Hypothalamus (tissue), 51 donors: ENCODE measurements around the gene SMC3.
"Not testable (repeated sequence)": the region's sequence is repeated elsewhere in the genome, so short reads cannot be mapped to it uniquely, and the experiment has no call there.

ENCODE experiments used
- DNase-seq, 51 donors: peaks; one replicate each; lab custom pipeline; 2025; lab: John Stamatoyannopoulos, UW

Gene SMC3

GRCh38 chr10:110567201-110568054 is at the start of gene SMC3:
SMC3 (plus strand) TSS chr10:110567695; CDS start chr10:110567817, 122 bp downstream.
- peak; percentile 71 to 99 (median 86) for DNase-seq

GRCh38 chr10:110522365-110522988 is 45.0 kb upstream of the SMC3 start:
- no peak for DNase-seq

GRCh38 chr10:110523736-110524135 is 43.8 kb upstream of the SMC3 start:
- no peak for DNase-seq

- no peak for DNase-seq
Measured at GRCh38 chr10:110524179-110524858, 43.2 kb upstream of the SMC3 start.

- no peak for DNase-seq
Measured at GRCh38 chr10:110524859-110525232, 42.6 kb upstream of the SMC3 start.

- DNase-seq: peak in 1 of 51 donors; percentile 29
Measured at GRCh38 chr10:110525349-110526260, 41.9 kb upstream of the SMC3 start.

GRCh38 chr10:110527731-110528171 is 39.7 kb upstream of the SMC3 start:
- DNase-seq: no peak

- no peak for DNase-seq
Measured at GRCh38 chr10:110528224-110528996, 39.1 kb upstream of the SMC3 start.

GRCh38 chr10:110528997-110529524 is 38.4 kb upstream of the SMC3 start:
- not testable (repeated sequence) for DNase-seq

GRCh38 chr10:110529596-110530011 is 37.9 kb upstream of the SMC3 start:
- DNase-seq: no peak

GRCh38 chr10:110530131-110530831 is 37.2 kb upstream of the SMC3 start:
- no peak for DNase-seq

- DNase-seq: no peak
Measured at GRCh38 chr10:110531687-110532086, 35.8 kb upstream of the SMC3 start.

GRCh38 chr10:110532628-110533027 is 34.9 kb upstream of the SMC3 start:
- DNase-seq: not testable (repeated sequence)

GRCh38 chr10:110533149-110533548 is 34.3 kb upstream of the SMC3 start:
- DNase-seq: no peak

- DNase-seq: no peak
Measured at GRCh38 chr10:110534571-110534970, 32.9 kb upstream of the SMC3 start.

GRCh38 chr10:110535958-110536891 is 31.3 kb upstream of the SMC3 start:
- DNase-seq: peak in 1 of 51 donors; percentile 6

GRCh38 chr10:110539091-110539490 is 28.4 kb upstream of the SMC3 start:
- DNase-seq: no peak
